SU-DHL-6 (cell line): ENCODE measurements around the gene RUFY4.

Source experiments
- CTCF ChIP-seq: fragments of 200-600 bp; sonication (generic); IDR thresholded peaks from one replicate; pipeline ENCODE4 v1.5.1; 2017; ENCODE audit warnings: antibody characterized with exemption, mild to moderate bottlenecking, low read length, moderate library complexity; ENCODE audit not compliant: insufficient read depth, poor library complexity, severe bottlenecking
- EZH2phosphoT487 ChIP-seq: fragments of 200-600 bp; sonication (generic), shearing (Covaris generic); conservative IDR thresholded peaks from 2 replicates; pipeline ENCODE4 v1.6.1; 2018; ENCODE audit warnings: mild to moderate bottlenecking, antibody characterized with exemption, low read length, moderate library complexity, mixed read lengths

- TF ChIP-seq CTCF = no peak
- no peak for TF ChIP-seq EZH2phosphoT487
Measured at GRCh38 chr2:218033590-218034496, 35.2 kb upstream of the RUFY4 start.
